Endothelial cell of hepatic sinusoid (primary cell): ENCODE results near the gene UBE2F.
"Not testable (repeated sequence)": the region's sequence is repeated elsewhere in the genome, so short reads cannot be mapped to it uniquely, and the experiment has no call there.

Experiments
- in situ Hi-C: cut with HindIII; loops from 2 replicates; pipeline ENCODE4 v1.10.0; 2017; ENCODE audit warnings: low sequenced_read_pairs

Gene UBE2F

GRCh38 chr2:237943395-237944094, 23.3 kb upstream of the UBE2F start:
- in situ Hi-C loops, result no loop called here

- in situ Hi-C loops, result no loop called here
Observed at GRCh38 chr2:237944302-237944701, 22.5 kb upstream of the UBE2F start.

DNA sequence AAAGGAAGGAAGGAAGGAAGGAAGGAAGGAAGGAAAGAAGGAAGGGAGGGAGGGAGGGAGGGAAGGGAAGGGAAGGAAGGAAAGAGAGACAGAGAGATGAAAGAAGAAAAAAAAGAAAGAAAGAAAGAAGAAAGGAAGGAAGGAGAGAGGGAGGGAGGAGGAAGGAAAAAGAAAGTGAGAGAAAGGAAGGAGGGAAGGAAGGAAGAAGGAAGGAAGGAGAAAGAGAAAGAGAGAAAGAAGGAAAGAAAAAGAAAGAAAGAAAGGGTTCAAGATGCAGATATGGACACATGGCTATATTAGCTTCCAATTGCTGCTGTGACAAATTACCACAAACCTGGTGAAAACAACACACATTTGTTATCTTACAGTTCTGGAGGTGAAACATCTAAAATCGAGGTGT, 20.4 kb upstream of the UBE2F start:
- in situ Hi-C loops, result no loop called here

DNA sequence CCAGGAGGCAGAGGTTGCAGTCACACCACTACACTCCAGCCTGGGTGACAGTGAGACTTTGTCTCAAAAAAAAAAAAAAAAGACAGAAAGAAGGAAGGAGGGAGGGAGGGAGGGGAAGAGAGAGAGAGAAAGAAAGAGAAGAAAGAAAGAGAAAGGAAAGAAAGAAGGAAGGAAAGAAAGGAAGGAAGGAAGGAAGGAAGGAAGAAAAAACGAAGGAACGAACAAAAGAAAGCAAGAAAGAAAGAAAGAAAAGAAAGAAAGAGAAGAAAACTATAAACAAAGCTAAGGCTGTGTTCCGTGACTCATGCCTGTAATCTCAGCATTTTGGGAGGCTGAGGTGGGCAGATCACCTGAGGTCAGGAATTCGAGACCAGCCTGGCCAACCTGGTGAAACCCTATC, 15.5 kb upstream of the UBE2F start:
- in situ Hi-C loops, result not testable (repeated sequence)

DNA sequence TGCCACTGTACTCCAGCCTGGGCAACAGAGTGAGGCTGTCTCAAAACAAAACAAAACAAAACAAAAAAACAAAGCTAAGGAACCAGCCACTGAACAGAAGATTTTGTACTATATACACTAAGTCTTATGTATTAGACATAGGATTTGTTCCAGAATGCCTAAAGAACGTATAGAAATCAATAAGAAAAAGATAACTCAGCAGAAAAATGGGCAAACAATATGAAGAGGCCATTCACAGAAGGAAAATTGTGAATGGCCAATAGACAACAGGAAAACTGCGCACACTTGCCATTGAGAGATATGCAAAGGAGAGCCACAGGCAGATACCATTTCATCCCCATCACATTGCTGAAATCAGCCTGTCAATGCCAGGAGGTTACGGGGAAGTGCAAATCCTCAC, 14.9 kb upstream of the UBE2F start:
- in situ Hi-C loops, result no loop called here

DNA sequence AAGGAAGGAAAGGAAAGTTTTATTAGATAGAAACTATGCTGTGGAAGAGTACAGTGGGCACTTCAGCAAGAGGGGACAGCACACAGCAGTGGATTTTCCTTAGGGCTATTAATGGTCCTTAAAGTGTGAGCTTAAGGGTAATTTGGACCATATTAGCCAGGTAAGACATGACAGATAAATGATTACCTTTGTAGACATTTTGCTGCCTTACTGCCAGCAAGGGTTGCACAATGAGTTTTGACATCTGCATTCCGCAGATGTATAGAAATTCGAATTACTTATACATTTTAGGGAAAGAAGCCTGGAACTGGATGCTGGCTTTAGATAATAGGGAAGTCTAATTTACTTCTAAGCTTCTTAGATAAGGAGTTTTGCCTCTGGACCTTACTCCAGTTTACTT, 14.0 kb upstream of the UBE2F start:
- in situ Hi-C loops, result no loop called here

- in situ Hi-C loops, result no loop called here
Observed at GRCh38 chr2:237955640-237956401, 11.0 kb upstream of the UBE2F start.

DNA sequence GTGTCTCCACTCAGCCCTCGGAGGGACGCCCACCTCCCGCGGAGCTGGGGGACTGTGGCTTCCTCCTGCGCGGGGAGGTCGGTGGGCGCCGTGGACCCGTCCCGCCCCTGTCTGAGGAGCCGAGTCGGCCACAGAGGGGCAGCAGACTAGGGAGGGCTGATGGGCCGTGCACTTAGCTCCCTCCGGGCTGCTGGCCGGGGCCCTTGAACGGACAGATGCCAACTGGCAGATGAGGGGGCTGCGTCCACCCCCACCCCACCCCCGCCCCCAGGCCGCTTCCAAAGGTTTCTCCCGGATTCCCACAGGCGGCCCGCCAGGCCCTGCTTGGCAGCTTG, 10.4 kb upstream of the UBE2F start:
- in situ Hi-C loops, result no loop called here

DNA sequence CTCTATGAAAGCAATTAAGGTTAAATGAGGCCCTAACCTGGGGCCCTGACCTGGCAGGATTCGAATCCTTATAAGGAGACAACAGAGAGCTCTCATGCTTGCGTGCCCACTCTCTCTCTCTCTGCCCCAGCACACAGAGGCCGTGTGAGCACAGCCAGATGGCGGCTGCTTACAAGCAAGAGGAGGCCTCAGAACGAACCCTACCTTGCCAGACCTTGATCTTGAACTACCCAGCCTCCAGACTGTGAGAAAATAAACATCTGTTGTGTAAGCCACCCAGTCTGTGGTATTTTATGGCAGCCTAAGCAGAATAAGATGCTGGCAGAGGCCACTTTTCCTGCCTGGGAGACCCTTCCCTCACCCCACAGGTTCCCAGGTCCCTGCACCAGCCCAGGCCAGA, 5.2 kb upstream of the UBE2F start:
- in situ Hi-C loops, result no loop called here

GRCh38 chr2:237962432-237963084, 4.3 kb upstream of the UBE2F start:
- in situ Hi-C loops, result no loop called here

- in situ Hi-C loops, result not testable (repeated sequence)
Observed at GRCh38 chr2:237963490-237963991, 3.3 kb upstream of the UBE2F start.

- in situ Hi-C loops, result no loop called here
Observed at GRCh38 chr2:237964194-237964577, 2.6 kb upstream of the UBE2F start.

GRCh38 chr2:237964578-237965404, 2.0 kb upstream of the UBE2F start:
- in situ Hi-C loops, result no loop called here

DNA sequence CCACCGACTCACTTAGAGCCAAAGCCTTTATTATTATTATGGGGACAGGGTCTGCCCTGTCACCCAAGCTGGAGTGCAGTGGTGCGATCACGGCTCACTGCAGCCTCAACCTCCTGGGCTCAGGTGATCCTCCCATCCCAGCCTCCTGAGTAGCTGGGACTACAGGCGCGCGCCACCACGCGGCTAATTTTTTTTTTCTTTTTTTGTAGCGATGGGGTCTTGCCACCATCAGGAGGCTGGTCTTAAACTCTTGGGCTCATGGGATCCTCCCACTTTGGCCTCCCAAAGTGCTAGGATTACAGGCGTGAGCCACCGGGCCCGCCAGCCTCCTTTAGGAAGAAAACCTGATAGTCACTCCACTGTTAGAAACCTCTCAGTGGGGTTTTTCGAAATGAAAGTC, 970 bp upstream of the UBE2F start:
- in situ Hi-C loops, result not testable (repeated sequence)

- in situ Hi-C loops, result no loop called here
Observed at GRCh38 chr2:237966250-237966564, 607 bp upstream of the UBE2F start.

DNA sequence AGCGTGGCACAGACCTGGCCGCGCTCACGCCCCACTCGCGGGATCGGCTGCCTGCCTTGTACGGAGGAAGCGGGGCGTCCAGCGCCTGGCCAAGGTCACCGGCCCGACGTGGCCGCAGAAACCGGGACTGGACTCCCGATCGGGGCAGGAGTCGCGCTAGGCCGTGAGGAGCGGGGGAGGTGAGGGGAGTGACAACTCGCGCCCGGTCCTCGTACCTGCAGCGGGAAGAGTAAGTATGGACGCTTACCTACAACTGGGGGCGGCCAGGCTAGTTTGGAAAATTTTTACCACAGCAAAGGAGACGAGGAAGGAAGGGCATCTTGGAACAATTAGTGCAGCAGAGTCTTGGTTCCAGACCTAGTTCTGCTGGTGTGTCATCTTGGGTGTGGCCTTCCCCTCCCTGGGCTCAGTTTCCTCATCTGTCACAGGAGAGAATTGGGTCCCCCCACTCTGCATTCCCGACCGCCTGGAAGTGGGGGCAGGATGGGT, 693 bp downstream of the UBE2F start:
- in situ Hi-C loops, result no loop called here

DNA sequence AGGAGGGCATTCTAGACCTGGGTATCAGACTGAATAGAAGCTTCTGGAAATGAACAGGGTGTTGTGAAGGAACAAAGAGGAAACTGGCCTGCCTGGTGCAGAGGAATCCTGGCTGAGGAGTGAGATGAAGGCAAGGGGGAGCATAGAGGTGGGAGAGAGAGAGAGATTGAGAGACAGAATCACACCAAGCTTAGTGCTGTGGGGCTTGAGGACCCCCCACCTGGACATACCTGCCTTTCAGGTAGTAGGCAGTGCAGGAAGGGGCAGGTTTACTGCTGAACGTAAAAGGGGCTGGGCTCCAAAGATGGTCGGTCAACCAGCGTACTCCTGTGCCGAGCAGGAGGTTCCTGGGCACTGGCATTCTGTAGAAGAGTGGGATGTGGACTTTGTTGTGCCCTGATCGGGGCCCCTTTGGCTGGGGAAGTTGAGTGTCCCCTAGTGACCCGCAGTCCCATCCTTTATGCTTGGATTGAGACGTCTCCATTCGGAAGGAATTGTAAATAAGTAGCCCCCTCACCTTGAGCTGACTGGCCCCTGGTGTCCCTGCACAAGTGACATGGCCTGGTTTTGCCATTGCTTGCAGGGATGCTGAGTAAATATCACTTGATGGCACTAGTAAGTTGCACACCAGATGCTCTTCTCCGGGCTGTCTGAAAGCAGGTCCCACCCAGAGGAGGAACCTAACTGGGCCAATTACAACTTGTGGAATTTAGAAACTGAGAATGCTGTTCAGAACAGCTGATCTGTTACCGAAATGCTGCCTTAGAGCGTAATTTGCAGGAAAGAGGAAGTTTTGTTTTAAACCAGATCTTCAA, 1.4 kb downstream of the UBE2F start:
- in situ Hi-C loops, result no loop called here

- in situ Hi-C loops, result no loop called here
Observed at GRCh38 chr2:237971661-237972060, 4.8 kb downstream of the UBE2F start.

DNA sequence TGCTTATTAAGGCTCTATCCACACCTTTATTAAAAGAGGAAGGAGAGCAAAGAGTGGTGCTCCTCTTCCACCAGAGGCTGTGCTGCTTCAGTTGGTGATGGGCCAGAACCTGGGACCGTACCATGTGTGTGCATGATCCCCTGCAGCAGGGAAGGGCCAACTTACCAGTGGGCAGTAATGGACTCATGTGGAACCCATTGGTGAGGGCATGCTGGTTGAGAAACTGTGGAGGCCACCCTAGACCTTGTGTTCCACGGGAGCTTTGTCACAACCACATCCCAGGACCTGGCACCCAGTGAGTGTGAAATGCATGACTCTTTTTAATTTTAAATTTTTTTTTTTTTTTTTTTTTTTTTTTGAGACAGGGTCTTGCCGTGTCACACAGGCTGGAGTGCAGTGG, 5.4 kb downstream of the UBE2F start:
- in situ Hi-C loops, result no loop called here

- in situ Hi-C loops, result no loop called here
Observed at GRCh38 chr2:237972936-237973335, 6.1 kb downstream of the UBE2F start.
